Measurements from ENCODE around the gene DLGAP4.

DLGAP4 gene

DNA sequence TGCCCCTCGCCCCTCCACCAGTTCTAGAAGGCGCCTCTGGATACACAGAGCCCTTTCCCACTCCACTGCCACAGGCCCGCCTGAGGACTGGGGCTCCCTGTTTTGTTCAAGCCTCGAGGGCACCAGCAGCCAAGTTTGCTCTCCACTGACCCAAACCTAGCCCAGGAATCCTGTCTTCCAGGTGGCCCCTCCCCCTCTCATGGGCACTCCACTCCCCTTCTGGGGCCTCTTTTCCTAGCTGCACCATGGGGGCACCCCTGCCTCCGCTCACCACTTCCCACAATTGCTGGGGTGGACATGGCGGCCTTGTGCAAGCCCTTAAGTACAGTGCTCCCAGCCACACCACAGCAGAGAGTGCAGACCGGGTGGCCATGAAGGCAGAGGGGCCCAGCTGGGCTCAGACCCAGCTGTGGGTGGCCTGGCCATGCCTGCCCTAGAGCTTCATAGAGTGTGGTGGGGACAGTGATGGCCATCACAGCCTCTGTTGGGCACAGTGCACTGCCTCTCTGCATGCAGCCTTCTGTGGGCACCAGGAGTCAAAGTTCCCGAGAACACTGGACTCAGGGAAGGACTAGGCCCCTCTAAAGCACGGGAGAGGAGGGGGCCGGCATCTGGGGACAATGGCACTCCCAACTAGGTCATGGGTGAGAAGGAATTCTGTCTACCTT, 236.5 kb downstream of the DLGAP4 start:
- no peak for DNase-seq

DNA sequence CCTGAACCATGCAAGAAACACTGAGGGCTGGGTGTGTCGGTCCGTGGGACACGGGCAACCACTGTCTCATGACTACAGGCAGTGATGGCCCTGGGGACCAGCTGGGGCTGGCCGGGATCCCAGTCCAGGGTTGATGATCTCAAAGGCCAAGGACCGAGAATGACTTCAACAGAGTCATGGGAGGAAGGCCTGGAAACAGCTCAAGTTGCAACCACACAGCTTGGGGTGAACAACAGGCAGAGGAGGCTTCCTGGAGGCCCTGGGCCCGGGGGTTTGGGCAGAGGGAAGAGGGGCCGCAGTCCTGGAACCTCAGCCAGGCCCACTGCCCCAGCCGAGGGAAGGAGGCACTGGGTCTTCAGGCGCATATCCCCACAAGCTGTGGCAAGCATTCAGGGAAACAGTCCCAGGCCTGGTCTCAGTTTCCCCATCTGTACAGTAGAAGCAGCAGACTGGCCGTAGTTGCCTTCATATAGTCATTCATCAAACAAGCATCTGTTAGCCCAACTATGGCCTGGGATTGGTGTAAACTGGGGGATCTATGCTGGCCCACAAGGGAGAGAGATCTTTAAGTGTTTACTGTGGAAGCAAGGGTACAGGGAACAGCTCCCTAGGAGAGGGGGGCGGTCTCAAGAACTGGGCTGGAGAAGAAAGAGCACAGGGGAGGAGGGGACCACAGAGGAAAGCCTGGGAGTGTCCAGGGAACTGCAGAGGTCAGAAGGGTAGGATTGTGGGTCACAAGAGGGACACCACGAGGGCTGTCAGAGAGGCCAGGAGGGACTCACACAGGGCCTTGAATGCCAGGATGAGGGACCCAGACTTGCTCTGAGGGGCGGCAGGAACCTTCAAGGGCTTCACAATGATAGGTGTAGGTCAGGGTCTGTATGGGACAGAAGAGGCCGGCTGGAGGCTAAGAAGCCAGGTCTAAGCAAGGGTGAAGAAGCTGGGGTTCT, 237.3 kb downstream of the DLGAP4 start:
- DNase-seq: no peak

DNA sequence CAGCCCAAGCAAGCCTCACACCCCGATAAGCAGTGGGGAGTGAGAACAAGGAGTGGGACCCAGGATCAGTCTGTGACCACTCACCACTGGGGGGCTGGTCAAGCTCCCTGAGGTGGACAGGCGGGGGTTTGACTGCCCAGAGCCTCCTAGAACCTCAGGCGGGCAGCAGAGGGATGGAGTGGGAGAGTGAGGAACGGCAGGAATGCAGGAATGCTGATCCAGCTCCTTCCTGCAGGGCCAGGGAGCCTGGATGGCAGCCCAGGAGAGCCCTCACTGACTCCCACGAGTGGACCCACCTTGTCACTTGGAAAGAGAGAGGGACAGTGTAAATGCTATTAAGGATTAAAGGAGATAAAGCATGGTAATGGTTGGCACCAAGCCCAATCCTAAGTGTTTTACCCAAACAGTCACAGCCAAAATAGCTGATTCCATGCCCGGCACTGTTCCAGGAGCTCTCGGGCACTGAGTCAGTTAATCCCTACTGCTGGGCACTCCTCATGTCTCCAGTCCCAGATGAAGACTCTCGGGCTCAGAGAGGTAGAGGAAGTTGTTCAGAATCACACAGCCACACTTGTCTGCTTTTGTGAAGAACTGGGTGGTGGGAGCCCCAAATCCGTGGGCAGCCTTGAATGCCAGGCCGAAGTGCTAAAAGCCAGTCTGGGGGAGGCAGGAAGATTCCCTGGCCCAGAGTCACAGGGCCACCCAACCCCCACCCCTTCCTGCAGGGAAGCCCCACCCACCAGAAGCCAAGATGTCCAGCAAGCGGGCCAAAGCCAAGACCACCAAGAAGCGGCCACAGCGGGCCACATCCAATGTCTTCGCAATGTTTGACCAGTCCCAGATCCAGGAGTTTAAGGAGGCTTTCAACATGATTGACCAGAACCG, 238.2 kb downstream of the DLGAP4 start:
- DNase-seq: no peak

- DNase-seq: no peak
Measured at GRCh38 chr20:36546111-36546736, 240.1 kb downstream of the DLGAP4 start.

DNA sequence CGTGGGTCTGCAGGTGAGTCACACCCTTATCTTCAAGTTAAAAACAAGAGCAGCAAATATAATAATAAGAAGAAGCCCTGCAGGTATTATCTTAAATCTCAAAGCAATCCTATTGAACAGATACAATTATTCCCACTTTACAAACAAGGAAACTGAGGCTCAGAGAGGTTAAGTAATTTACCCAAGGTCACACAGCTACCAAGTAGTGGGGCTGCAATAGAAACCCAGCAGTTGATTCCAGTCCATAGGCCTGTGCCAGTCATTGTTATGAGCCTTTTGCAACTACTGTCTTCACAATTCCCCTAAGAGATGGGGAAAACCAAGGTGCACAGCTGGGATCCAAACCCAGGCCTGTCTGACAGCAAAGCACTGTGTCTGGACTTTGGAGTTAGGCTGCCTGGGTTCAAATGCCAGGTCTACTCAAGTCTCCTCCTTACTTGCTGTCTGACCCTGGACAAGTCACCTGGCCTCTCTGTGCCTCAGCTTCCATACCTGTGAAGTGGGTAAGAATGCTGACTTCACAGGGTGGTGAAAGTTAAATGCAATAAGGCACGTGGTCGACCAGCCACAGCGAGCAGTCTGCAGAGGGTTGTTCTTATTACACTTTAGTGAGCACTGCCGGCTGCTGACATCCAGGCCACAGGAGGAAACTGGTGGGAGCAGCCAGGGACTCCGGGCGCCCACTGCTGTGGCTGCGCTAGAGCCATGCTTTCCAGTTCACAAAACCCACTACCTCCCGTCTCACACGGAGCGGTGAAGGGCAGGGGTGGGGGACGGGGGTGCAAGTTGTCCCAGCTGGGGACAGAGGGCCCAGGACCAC, 241.3 kb downstream of the DLGAP4 start:
- DNase-seq: no peak

DNA sequence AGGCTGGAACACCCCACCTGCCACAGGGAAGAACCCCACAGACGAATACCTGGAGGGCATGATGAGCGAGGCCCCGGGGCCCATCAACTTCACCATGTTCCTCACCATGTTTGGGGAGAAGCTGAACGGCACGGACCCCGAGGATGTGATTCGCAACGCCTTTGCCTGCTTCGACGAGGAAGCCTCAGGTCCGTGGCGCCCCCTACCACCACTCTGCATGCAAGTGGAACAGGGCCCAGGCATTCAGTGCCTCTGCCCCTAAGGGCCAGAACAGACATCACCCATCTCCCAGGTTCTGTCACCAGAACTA, 241.8 kb downstream of the DLGAP4 start:
- no peak for DNase-seq

DNA sequence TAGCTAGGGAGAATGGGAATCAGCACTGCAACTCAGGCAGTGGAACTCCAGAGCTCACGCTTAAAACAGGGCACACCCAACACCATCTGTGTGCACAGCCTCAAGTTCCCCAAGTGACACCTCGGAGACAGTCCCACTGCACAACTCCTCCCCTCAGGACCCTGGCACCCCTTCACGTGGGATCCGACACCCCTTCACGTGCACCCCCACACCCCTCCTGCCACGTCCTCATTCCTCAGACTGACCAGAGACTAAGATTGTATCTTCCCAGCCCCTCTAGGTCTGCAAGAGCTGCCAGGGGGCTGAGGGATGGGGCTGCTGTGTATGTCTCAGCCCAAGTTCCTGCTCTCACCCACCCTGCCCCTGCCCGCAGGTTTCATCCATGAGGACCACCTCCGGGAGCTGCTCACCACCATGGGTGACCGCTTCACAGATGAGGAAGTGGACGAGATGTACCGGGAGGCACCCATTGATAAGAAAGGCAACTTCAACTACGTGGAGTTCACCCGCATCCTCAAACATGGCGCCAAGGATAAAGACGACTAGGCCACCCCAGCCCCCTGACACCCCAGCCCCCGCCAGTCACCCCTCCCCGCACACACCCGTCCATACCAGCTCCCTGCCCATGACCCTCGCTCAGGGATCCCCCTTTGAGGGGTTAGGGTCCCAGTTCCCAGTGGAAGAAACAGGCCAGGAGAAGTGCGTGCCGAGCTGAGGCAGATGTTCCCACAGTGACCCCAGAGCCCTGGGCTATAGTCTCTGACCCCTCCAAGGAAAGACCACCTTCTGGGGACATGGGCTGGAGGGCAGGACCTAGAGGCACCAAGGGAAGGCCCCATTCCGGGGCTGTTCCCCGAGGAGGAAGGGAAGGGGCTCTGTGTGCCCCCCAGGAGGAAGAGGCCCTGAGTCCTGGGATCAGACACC, 242.8 kb downstream of the DLGAP4 start:
- no peak for DNase-seq

GRCh38 chr20:36549628-36549941, 243.4 kb downstream of the DLGAP4 start:
- no peak for DNase-seq

DNA sequence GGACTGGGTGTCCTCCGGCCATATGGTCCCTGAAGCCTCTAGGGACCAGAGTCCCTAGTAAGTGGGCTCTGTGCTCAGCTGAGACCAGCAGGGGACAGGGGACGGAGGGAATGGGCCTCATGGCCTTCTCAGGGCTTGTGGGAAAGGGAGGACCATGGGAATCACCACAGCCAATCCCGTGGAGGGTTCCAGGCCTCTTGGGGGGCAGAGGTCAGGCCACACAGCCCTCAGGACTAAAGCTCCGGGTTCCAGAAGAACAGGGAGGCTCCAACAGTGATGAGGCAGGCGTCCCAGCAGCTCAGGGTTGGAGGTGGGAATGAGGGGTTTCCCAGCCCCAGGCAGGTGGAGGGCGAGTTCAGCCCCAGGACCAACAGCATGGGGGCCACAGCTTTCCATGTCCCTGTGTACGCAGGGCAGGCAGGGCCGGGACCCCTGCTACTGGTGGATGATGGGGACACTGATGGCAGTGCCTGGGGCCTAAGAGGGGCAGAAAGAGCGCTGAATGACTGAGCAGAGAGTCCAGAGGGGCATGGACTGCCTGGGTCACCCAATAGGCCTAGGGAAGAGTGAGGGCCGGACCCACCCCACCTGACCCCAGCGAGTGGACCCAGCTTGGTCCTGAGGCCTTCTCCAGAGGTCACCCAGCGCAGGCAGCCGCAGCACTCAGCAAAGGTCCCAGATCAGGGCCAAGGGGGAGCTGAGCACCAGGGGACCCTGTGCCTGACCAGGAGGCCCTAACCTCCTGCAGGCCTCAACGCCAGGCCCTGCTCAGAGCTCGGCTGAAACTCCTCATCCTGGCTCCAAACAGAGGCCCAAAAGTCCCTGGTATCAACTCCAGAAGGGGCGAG, 244.0 kb downstream of the DLGAP4 start:
- no peak for DNase-seq

DNA sequence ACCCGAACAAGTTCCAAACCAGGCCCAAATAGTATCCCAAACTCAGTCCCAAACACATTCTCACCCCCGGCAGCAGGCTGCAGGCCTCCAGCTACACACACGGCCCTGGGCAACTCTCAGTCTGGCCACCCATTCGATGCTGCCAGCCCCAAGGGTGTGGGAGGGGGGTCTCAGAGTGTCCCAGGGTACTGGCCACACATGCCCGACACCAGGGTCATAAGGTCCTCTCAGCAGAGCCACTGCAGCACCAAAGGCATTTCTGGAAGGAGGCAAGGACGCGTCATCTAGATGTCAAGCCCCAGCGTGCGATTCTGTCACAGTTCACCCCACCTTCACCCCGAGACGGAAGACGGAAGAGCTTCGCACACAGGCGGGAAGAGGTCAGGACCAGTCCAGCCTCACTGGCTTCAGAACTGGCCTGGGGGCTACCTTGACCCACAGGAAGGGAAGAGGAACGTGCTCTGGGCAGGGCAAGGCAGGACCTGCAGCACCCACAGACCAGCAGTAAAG, 244.7 kb downstream of the DLGAP4 start:
- no peak for DNase-seq

DNA sequence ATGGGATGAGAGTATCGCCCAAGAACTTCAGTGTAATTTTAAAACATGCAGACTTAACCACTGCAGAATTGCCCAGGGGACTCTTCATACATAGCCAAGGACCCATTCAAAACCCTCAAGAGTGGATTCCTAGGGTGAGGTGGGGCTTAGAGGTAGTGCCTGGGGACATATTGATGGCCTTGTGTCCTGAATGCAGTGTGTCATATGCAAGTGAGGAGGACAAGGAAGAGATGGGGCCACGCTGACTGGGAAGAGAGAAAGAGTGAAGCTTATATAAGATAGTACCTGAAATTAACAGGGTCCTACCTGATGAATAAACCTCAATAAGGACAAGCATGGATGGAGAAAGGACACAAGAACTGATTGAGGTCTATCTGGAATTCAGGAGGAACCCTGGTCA, 249.1 kb downstream of the DLGAP4 start:
- DNase-seq: no peak

DNA sequence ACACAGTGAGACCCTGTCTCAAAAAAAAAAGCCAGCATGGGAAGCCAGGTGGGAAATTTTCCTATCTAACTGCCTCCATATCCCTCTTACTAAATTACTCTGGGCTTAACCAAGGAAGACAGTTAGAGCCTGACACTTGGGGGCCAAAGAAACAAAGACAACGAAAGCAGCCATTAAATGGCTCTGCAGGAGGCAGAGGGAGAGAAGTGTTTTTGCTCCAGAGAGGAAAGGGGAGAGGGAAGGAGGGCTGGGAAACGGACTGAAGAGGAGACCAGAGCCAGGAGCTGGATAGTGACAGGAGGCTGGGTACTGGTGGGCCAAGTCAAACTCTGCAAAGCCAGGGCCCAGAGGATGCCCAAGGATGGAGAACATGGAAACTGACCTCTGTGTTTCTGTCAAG, 256.6 kb downstream of the DLGAP4 start:
- DNase-seq: no peak

DNA sequence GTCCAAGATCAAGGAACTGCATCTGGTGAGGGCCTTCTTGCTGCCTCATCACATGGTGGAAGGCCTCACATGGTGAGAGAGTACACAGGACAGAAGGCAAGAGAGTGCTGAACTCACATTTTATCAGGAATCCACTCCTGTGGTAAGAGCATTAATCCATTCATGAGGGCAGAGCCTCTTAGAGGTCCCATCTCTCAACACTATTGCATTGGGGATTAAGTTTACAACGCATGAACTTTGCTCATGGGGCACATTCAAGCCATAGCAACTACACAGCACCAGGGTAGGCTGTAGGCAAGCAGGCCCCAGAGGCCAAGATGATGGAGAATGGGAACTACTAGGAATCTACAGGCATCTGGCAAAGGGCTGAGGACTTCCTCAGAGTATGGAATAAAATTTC, 257.2 kb downstream of the DLGAP4 start:
- no peak for DNase-seq

DNA sequence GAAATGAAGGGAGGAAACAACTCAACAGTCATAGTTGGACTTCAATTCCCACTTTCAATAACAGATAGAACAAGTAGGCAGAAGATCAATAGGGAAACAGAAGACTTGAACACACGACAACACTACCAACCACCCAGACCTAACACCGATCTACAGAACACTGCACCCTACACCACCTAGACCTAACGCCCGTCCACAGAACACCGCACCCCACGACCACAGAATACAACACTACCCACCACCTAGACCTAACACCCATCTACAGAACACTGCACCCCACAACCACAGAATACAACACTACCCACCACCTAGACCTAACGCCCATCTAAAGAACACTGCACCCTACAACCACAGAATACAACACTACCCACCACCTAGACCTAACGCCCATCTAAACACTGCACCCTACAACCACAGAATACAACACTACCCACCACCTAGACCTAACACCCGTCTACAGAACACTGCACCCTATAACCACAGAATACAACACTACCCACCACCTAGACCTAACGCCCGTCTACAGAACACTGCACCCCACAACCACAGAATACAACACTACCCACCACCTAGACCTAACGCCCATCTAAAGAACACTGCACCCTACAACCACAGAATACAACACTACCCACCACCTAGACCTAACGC, 258.1 kb downstream of the DLGAP4 start:
- peak; percentile 26 to 36 for DNase-seq

DNA sequence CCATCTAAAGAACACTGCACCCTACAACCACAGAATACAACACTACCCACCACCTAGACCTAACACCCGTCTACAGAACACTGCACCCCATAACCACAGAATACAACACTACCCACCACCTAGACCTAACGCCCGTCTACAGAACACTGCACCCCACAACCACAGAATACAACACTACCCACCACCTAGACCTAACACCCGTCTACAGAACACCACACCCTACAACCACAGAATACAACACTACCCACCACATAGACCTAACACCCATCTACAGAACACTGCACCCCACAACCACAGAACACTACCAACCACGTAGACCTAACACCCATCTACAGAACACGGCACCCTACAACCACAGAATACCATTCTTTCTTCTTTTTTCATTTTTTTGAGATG, 258.6 kb downstream of the DLGAP4 start:
- DNase-seq: peak; percentile 42 to 58

DNA sequence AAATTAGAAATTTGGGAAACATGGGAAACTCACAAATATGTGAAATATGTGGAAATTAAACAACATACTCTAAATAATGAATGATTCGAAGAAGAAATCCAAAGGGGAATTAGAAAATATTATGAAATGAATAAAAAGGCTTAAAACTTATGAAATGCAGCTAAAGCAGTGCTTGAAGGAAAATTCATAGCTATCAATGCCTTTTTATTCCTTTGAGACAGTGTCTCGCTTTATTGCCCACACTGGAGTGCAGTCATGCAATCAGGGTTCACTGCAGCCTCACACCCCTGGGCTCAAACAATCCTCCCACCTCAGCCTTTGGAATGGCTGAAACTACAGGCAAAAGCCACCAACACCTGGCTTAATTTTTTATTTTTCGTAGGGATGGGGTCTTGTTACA, 259.4 kb downstream of the DLGAP4 start:
- DNase-seq: no peak

DNA sequence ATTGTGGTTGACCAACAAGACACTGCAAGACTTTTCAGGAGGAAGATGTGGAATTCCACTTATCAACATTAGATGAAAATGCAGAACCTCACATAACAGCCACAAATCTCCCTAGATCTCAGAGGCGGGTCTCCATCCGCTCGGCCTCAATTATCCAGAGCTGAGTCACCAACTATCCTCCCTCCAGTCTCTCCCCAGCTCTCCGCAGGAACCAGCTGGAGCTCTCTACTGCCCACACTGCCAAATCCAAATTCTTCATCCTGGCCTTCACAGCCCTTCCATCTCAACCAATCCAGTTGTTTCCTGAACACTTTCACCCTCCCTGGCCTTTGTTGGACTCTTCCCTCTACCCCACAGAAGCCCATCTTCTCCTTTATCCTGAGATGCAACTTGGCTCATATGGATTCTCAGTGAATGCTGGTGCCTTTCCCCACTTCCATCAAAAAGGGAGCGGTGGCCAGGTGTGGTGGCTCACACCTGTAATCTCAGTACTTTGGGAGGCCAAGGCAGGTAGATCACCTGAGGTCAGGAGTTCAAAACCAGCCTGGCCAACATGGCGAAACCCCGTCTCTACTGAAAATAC, 263.8 kb downstream of the DLGAP4 start:
- DNase-seq: no peak

DNA sequence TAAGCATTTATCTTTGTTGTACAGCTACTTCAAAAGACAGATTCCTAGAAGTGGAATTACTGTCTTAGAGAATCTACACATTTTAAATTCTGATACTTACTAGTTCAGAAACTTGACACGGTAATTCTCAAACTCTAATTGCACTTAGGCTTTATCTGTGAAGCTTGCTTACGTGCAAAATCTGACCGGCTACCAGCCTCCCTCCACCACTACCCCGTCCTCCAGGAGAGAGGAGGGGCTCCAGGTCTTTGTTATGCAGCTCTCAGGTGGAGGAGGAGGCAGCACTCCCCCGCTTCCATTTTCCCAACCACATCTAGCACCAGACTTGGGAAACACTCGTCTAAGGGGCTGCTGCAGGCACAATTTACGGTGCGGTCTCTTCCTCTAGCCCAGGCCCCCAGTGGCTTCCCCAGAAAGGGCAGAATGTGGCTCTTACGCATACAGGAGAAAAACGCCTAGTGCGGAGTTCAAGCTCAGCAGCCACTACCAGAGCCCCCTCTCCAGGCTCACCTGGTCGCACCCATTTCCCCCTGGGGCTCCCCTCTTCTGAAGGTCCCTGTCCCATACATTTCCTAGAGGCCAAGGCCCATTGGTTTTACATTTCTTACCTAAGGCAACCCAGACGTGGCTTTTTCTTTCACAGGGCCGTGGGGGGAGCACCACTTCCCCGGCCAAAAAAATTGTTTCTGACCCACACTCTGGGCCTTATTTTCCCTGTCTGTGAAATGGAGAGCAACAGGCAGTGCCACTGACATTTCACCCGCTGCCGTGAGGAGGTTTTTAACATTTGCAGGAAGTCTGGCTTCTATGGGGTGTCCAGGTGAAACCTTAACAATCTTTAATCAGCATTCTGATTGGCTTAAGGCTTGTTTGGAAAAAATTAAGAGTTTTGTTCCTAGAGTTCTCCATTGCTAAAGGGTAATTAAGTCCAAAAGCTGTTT, 265.7 kb downstream of the DLGAP4 start:
- no peak for DNase-seq

Data from CD4-positive, alpha-beta T cell treated with Interleukin-4 for 1 hour (primary cell).